Mucosa of descending colon (tissue), 3 donors: ENCODE results near the gene SEC16A. TPM values are rescaled to one million over a fixed set of nuclear protein-coding genes. Genes with fewer than 3 reads are reported as not detected.

Source experiments
- ATAC-seq: fragments of 200-7000 bp; cut with Tn5 transposase; one replicate; pipeline ENCODE4 v1.9.1; 2020; ENCODE audit warnings: mild to moderate bottlenecking, moderate library complexity
- DNase-seq, 3 donors: peaks; one replicate each; pipeline ENCODE4 v3.0.0-alpha.2; 2020
- H3K36me3 ChIP-seq: fragments of 200-600 bp; one replicate; pipeline ENCODE4 v1.8.0; 2021; ENCODE audit warnings: low read depth, mild to moderate bottlenecking
- H3K4me1 ChIP-seq: fragments of 200-600 bp; one replicate; pipeline ENCODE4 v1.8.0; 2021; ENCODE audit warnings: low read depth, mild to moderate bottlenecking
- H3K4me3 ChIP-seq: fragments of 200-600 bp; one replicate; pipeline ENCODE4 v1.8.0; 2021; ENCODE audit warnings: mild to moderate bottlenecking
- H3K9me3 ChIP-seq: fragments of 200-600 bp; one replicate; pipeline ENCODE4 v1.8.0; 2021; ENCODE audit warnings: mild to moderate bottlenecking
- CTCF ChIP-seq: fragments of 200-600 bp; IDR thresholded peaks from one replicate; pipeline ENCODE4 v1.8.0; 2022; ENCODE audit warnings: antibody characterized with exemption, mild to moderate bottlenecking
- intact Hi-C, 2 donors: fragments of 100-400 bp; cut with DNase I in 1 of 2; cut with micrococcal nuclease in 1 of 2; formaldehyde crosslinking; loops; one replicate each; pipeline versions ENCODE4 v1.11.0 to v1.11.1; 2022; cut with DNase I, micrococcal nuclease
- total RNA-seq, 3 donors: library from RNA; stranded (reverse); fragmentation: NEBNext Ultra II Directional in 2 of 3; extraction: Animal tissue kit (Norgen Biotek cat#: 25700) in 2 of 3; gene quantifications; one replicate each; pipeline versions ENCODE4 v1.2.1 to v1.2.4, GENCODE V29; 2021 to 2023
- donor health status: DM: no; HTN: no; CAD: no; lungs with moderate emphysema.
- donor health status: DM: no; HTN: no; CAD: no.
- donor health status: DM: no; HTN: yes; CAD: no.

The SEC16A gene
- total RNA-seq, 3 donors from 2014 or later, result 60.0 to 69.5 (median 69.3) TPM

- Histone ChIP-seq H3K36me3 (no peaks in the 10 kb centered on the region), H3K9me3 (no peaks in the 10 kb centered on the region), H3K4me1 (peaks cover 18% of the 10 kb centered on the region), H3K4me3 (no peak overlapping the region)
- no peak for ATAC-seq
- no peak for DNase-seq
- TF ChIP-seq CTCF, result no peak
- intact Hi-C loops, result no loop called here
These were observed 49.7 kb downstream of the SEC16A start for GRCh38 chr9:136433043-136433715.

GRCh38 chr9:136432591-136432990 lies 50.2 kb downstream of the SEC16A start:
- Histone ChIP-seq H3K4me3 (no peak overlapping the region), H3K36me3 (no peaks in the 10 kb centered on the region), H3K9me3 (no peaks in the 10 kb centered on the region), H3K4me1 (peaks cover 12% of the 10 kb centered on the region)
- no peak for DNase-seq
- no peak for ATAC-seq
- TF ChIP-seq CTCF, result no peak
- intact Hi-C loops, result no loop called here

- no peak for ATAC-seq
- Histone ChIP-seq H3K4me3 (no peak overlapping the region), H3K36me3 (no peaks in the 10 kb centered on the region), H3K4me1 (peaks cover 6% of the 10 kb centered on the region), H3K9me3 (no peaks in the 10 kb centered on the region)
- no peak for DNase-seq
- intact Hi-C loops, result no loop called here
- TF ChIP-seq CTCF, result no peak
These were observed 51.0 kb downstream of the SEC16A start for GRCh38 chr9:136431782-136432350.

- Histone ChIP-seq H3K9me3 (no peaks in the 10 kb centered on the region), H3K4me3 (no peak overlapping the region), H3K36me3 (no peaks in the 10 kb centered on the region), H3K4me1 (no peaks in the 10 kb centered on the region)
- ATAC-seq (no peak), DNase-seq (no peak)
- no peak for TF ChIP-seq CTCF
- intact Hi-C loops, result no loop called here
These were observed 52.1 kb downstream of the SEC16A start for GRCh38 chr9:136430588-136431234.

- H3K36me3 ChIP-seq, result no peaks in the 10 kb centered on the region
- ATAC-seq, result peak; percentile 17
These were observed 53.0 kb downstream of the SEC16A start for GRCh38 chr9:136429683-136430491.

More at GRCh38 chr9:136429683-136430491, 53.0 kb downstream of the SEC16A start:
- TF ChIP-seq CTCF, result no peak
- no peak overlapping the region for H3K4me3 ChIP-seq
- DNase-seq, result no peak
- no peaks in the 10 kb centered on the region for H3K9me3 ChIP-seq
- intact Hi-C loops, result no loop called here
- H3K4me1 ChIP-seq, result no peaks in the 10 kb centered on the region
